HepG2 (cell line): ENCODE data around the gene RASGRP1. TPM values are rescaled to one million over a fixed set of nuclear protein-coding genes. Genes with fewer than 3 reads are reported as not detected.

ENCODE experiments used
- ATAC-seq: fragments of 200-7000 bp; cut with Tn5 transposase; 3 replicates; pipeline ENCODE4 v1.9.1; 2020; ENCODE audit warnings: mild to moderate bottlenecking, moderate library complexity
- BruUV-seq: library from RNA; stranded (reverse); fragments of 400-500 nt; replicated peaks from 2 replicates; lab custom pipeline; 2021; lab: Mats Ljungman, UMichigan
- CTCF ChIA-PET: fragments of 300-600 bp; formaldehyde crosslinking; extraction: SDS; loops from one replicate; lab custom pipeline; 2021; ENCODE audit warnings: low total read pairs, inconsistent platforms, low intra/inter-chr PET ratio; lab: Yijun Ruan, JAX
- POLR2A ChIA-PET: fragments of 350-600 bp; sonication (Branson Sonifier 250); formaldehyde crosslinking; loops from one replicate; lab custom pipeline; 2020; ENCODE audit warnings: antibody characterized with exemption, inconsistent platforms; lab: Yijun Ruan, JAX
- DNase-seq: peaks from one replicate; pipeline ENCODE4 v3.0.0-alpha.2; 2015; ENCODE audit warnings: low spot score
- FAIRE-seq: peaks from 3 replicates; lab custom pipeline; 2011; peaks lifted over from hg19 to GRCh38; lab: Jason Lieb, UNC
- H2AFZ ChIP-seq: one replicate; pipeline ENCODE4 v1.6.1; 2011; ENCODE audit warnings: low read length, inconsistent platforms
- H3K27ac ChIP-seq: fragments of 300-600 bp; 3 replicates; pipeline ENCODE4 v1.8.0; 2011; ENCODE audit warnings: mixed run types, mild to moderate bottlenecking, mixed read lengths, low read length, inconsistent platforms; ENCODE audit not compliant: insufficient read depth; ENCODE audit errors: extremely low read length
- H3K27me3 ChIP-seq, 2 experiments: fragments of 200-600 bp in 1 of 2; 2 replicates in 1 of 2; 3 replicates in 1 of 2; pipeline versions ENCODE4 v1.6.0 to v1.8.0; 2011; ENCODE audit warnings: low read length in 2 of 2, mild to moderate bottlenecking in 2 of 2, moderate library complexity in 2 of 2, inconsistent platforms in 1 of 2; ENCODE audit not compliant: insufficient read depth in 2 of 2, control insufficient read depth in 1 of 2
- H3K36me3 ChIP-seq, 2 experiments: fragments of 200-600 bp in 1 of 2; replicated peaks in 1 of 2; 2 replicates in 1 of 2; 3 replicates in 1 of 2; pipeline versions ENCODE4 v1.5.1 to v1.8.0; 2011; ENCODE audit warnings: low read length in 2 of 2, inconsistent platforms in 1 of 2; ENCODE audit not compliant: insufficient read depth in 2 of 2, control insufficient read depth in 1 of 2
- H3K4me1 ChIP-seq: 2 replicates; pipeline ENCODE4 v1.5.1; 2012; ENCODE audit warnings: low read length, inconsistent platforms; ENCODE audit not compliant: insufficient read depth
- H3K4me2 ChIP-seq: 2 replicates; pipeline ENCODE4 v1.6.0; 2011; ENCODE audit warnings: low read depth, low read length, inconsistent platforms
- H3K4me3 ChIP-seq, 3 experiments: fragments of 200-600 bp in 1 of 3; sonication (generic), shearing (Covaris generic) in 1 of 3; replicated peaks in 1 of 3; 2 replicates each; pipeline ENCODE4 v1.5.1; 2011 to 2016; ENCODE audit warnings: low read length in 3 of 3, inconsistent platforms in 2 of 3, low read depth in 2 of 3, mild to moderate bottlenecking in 2 of 3, control low read depth in 1 of 3, mixed read lengths in 1 of 3; ENCODE audit not compliant: insufficient read depth in 1 of 3
- H3K79me2 ChIP-seq: one replicate; pipeline ENCODE4 v1.6.1; 2011; ENCODE audit warnings: low read length, inconsistent platforms; ENCODE audit not compliant: insufficient read depth
- H3K9ac ChIP-seq: 2 replicates; pipeline ENCODE4 v1.6.0; 2011; ENCODE audit warnings: mild to moderate bottlenecking, low read depth, low read length, inconsistent platforms; ENCODE audit not compliant: insufficient read depth
- H3K9me3 ChIP-seq: 2 replicates; pipeline ENCODE4 v1.5.1; 2012; ENCODE audit warnings: mild to moderate bottlenecking, low read length
- H4K20me1 ChIP-seq: 2 replicates; pipeline ENCODE4 v1.6.0; 2011; ENCODE audit warnings: inconsistent platforms, mild to moderate bottlenecking, low read length, moderate library complexity; ENCODE audit not compliant: insufficient read depth
- DPF2 ChIP-seq: sonication (generic); formaldehyde crosslinking; IDR thresholded peaks from 2 replicates; pipeline ENCODE4 v1.4.0; 2020; ENCODE audit warnings: mild to moderate bottlenecking, low read depth, missing genetic modification reagents, borderline replicate concordance
- EP300 ChIP-seq, 3 experiments: sonication (generic) in 1 of 3; formaldehyde crosslinking in 1 of 3; IDR thresholded peaks; 2 replicates each; pipeline versions ENCODE4 v1.5.1 to v1.6.1; 2011 to 2020; ENCODE audit warnings: low read depth in 2 of 3, low read length in 2 of 3, borderline replicate concordance in 1 of 3, improper control_type of control experiment in 1 of 3, mild to moderate bottlenecking in 1 of 3, missing genetic modification reagents in 1 of 3, moderate library complexity in 1 of 3
- GTF2F1 ChIP-seq: fragments of 150-350 bp; IDR thresholded peaks from 2 replicates; pipeline ENCODE4 v1.6.1; 2014; ENCODE audit warnings: low read length
- JARID2 ChIP-seq: sonication (generic); formaldehyde crosslinking; IDR thresholded peaks from 2 replicates; pipeline ENCODE4 v1.8.1; 2023; ENCODE audit warnings: missing genetic modification reagents, inconsistent platforms; ENCODE audit not compliant: insufficient replicate concordance
- MIER2 ChIP-seq: IDR thresholded peaks from 2 replicates; pipeline ENCODE4 v1.6.1; 2016; ENCODE audit warnings: missing biosample characterization, missing genetic modification reagents
- PAF1 ChIP-seq: IDR thresholded peaks from 2 replicates; pipeline ENCODE4 v1.6.1; 2016; ENCODE audit warnings: missing genetic modification reagents, missing compliant biosample characterization
- PCBP1 ChIP-seq: fragments of 200-400 bp; formaldehyde crosslinking; IDR thresholded peaks from 2 replicates; pipeline ENCODE4 v1.6.1; 2017; ENCODE audit warnings: mild to moderate bottlenecking, low read depth, low read length, borderline replicate concordance
- SETDB1 ChIP-seq: sonication (generic); formaldehyde crosslinking; IDR thresholded peaks from 2 replicates; pipeline ENCODE4 v1.5.1; 2020; ENCODE audit warnings: missing genetic modification reagents, mild to moderate bottlenecking, borderline replicate concordance
- TARDBP ChIP-seq: sonication (generic); formaldehyde crosslinking; IDR thresholded peaks from 2 replicates; pipeline ENCODE4 v1.8.0; 2022; ENCODE audit warnings: mild to moderate bottlenecking, missing genetic modification reagents
- ZMYM4 ChIP-seq: sonication (generic); formaldehyde crosslinking; IDR thresholded peaks from 2 replicates; pipeline ENCODE4 v1.8.1; 2023; ENCODE audit warnings: mild to moderate bottlenecking, missing genetic modification reagents
- ZNF20 ChIP-seq: sonication (generic); formaldehyde crosslinking; IDR thresholded peaks from 2 replicates; pipeline ENCODE4 v1.4.0; 2020; ENCODE audit warnings: mild to moderate bottlenecking, moderate library complexity, missing genetic modification reagents
- ZNF296 ChIP-seq: sonication (generic); formaldehyde crosslinking; conservative IDR thresholded peaks from 2 replicates; pipeline ENCODE4 v1.5.0; 2020; ENCODE audit warnings: mild to moderate bottlenecking, missing genetic modification reagents
- ZNF33A ChIP-seq: sonication (generic); formaldehyde crosslinking; IDR thresholded peaks from 2 replicates; pipeline ENCODE4 v1.5.1; 2020; ENCODE audit warnings: missing genetic modification reagents, mild to moderate bottlenecking, moderate library complexity, borderline replicate concordance
- ZNF574 ChIP-seq: sonication (generic); formaldehyde crosslinking; IDR thresholded peaks from 2 replicates; pipeline ENCODE4 v1.4.0; 2020; ENCODE audit warnings: missing genetic modification reagents
- ZNF639 ChIP-seq: conservative IDR thresholded peaks from 2 replicates; pipeline ENCODE4 v1.6.1; 2018; ENCODE audit warnings: missing genetic modification reagents
- ZNF713 ChIP-seq: sonication (generic); formaldehyde crosslinking; IDR thresholded peaks from 2 replicates; pipeline ENCODE4 v1.4.0; 2020; ENCODE audit warnings: mild to moderate bottlenecking, missing genetic modification reagents
- ZNF777 ChIP-seq: sonication (generic); formaldehyde crosslinking; IDR thresholded peaks from 2 replicates; pipeline ENCODE4 v1.4.0; 2020; ENCODE audit warnings: missing genetic modification reagents
- WGBS: methylation state at CpG from one replicate; pipeline ENCODE4 v1.1.6; 2017; ENCODE audit warnings: low lambda C conversion rate; 5-methylcytosine and 5-hydroxymethylcytosine counted together
- in situ Hi-C: cut with HindIII; loops from 2 replicates; pipeline ENCODE4 v1.10.0; 2017; ENCODE audit warnings: low pct_unique_long_range_greater_than_20kb; ENCODE audit not compliant: extremely low pct_ligation_motif_present
- intact Hi-C: fragments of 100-400 bp; cut with micrococcal nuclease; formaldehyde crosslinking; loops from one replicate; pipeline ENCODE4 v1.10.0; 2022; ENCODE audit not compliant: unreplicated experiment
- polyA plus RNA-seq, 8 experiments: library from polyadenylated mRNA; depleted of rRNA in 3 of 8; stranded (reverse) in 7 of 8; unstranded in 1 of 8; fragments of >200 nt; fragmentation: Illumina TruSeq in 4 of 8; extraction: Trizol in 4 of 8; gene quantifications; 2 replicates each; pipeline versions ENCODE4 v1.2.1 to v1.2.3, GENCODE V29; 2011 to 2016; ENCODE audit warnings: low read depth in 4 of 8, missing spikeins in 1 of 8, mixed read lengths in 1 of 8; ENCODE audit not compliant: insufficient read depth in 1 of 8
- total RNA-seq, 5 experiments: library from RNA; depleted of rRNA; stranded (reverse); fragments of >200 nt; fragmentation: Illumina TruSeq; extraction: Trizol; gene quantifications; 2 replicates each; pipeline ENCODE4 v1.2.3, GENCODE V29; 2016; ENCODE audit warnings: low read depth in 1 of 5

Gene RASGRP1
- total and polyA plus RNA-seq, 2 of the 13 experiments (the other 11 are each of a cell fraction or from before 2014, with no cell fraction given) = 0.07 TPM; not detected in 1

- Histone ChIP-seq H3K27ac (no peak overlapping the region), H3K27me3 (peaks cover 2 to 7% of the 10 kb centered on the region in 2 experiments; a peak in 2 of 5 replicates), H3K79me2 (no peaks in the 10 kb centered on the region), H3K9me3 (no peaks in the 10 kb centered on the region), H2AFZ (no peak overlapping the region), H3K4me1 (no peaks in the 10 kb centered on the region), H3K4me3 (no peak overlapping the region), H3K4me2 (no peak overlapping the region), H4K20me1 (no peaks in the 10 kb centered on the region), H3K9ac (no peak overlapping the region), H3K36me3 (no peaks in the 10 kb centered on the region)
- BruUV-seq = no TSS peak
- DNase-seq (no peak), ATAC-seq (no peak), FAIRE-seq (no peak)
- in situ Hi-C loops (no loop called here), intact Hi-C loops (no loop called here)
- ChIA-PET POLR2A (no interaction called here), CTCF (no interaction called here)
- TF ChIP-seq ZNF777 (CRISPR knock-in tag) (no peak), ZNF33A (no peak), TARDBP (CRISPR knock-in tag) (no peak), PAF1 (CRISPR knock-in tag) (no peak), ZNF20 (no peak), PCBP1 (no peak), GTF2F1 (no peak), MIER2 (no peak), ZNF639 (CRISPR knock-in tag) (no peak)
- 29% methylated on average over 4 of the region's 4 CpGs for WGBS
Observed at GRCh38 chr15:38522922-38523321, 41.7 kb downstream of the RASGRP1 start.

DNA sequence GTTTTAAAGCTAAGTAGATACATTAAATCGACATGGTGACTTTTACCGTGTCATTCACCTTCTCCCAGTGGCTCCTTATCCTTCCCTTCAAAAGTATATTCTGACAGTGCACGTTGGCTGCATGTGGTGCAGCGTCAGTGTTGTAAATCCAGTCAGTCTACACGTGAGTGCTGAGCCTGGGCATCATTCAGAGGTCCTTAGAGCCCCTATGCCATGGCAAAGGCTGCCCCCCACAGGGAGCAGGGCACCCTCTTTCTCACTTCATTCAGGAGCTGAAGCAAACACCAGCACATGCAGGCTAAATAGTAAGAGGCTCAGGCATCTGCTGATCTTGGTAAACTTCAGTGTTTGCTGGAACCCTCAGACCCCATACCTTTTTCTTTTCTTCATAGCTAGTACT, 43.3 kb downstream of the RASGRP1 start:
- ChIA-PET POLR2A (interaction anchor here (1.0 kb wide), 1 partner anchor 9 kb away, joined by 3 read pairs; no protein-coding TSS in a partner anchor), CTCF (no interaction called here)
- no peak overlapping the region for H3K4me3 ChIP-seq
- H3K9me3 ChIP-seq = no peaks in the 10 kb centered on the region
- no peak overlapping the region for H3K9ac ChIP-seq
- ATAC-seq (no peak), DNase-seq (no peak), FAIRE-seq (no peak)
- H3K79me2 ChIP-seq = no peaks in the 10 kb centered on the region
- no peaks in the 10 kb centered on the region for H3K4me1 ChIP-seq
- WGBS = 12% methylated on average over 5 of the region's 5 CpGs
- no peak overlapping the region for H3K27ac ChIP-seq
- in situ Hi-C loops = no loop called here
- H3K4me2 ChIP-seq = no peak overlapping the region
- H3K36me3 ChIP-seq = no peaks in the 10 kb centered on the region
- no peaks in the 10 kb centered on the region for H4K20me1 ChIP-seq
- intact Hi-C loops = no loop called here
- BruUV-seq = no TSS peak
- no peak overlapping the region for H2AFZ ChIP-seq
- H3K27me3 ChIP-seq = peaks cover 2 to 7% of the 10 kb centered on the region in 2 experiments; a peak in 2 of 5 replicates
- TF ChIP-seq ZNF713 (CRISPR knock-in tag) (no peak), DPF2 (CRISPR knock-in tag) (no peak), EP300 (IDR thresholded peaks at IDR 0.05; ENCODE audit: low read depth in 2 of 2, low read length in 2 of 2) (no peak), EP300 (CRISPR knock-in tag; IDR thresholded peaks at IDR 0.05; ENCODE audit: borderline replicate concordance) (no peak), SETDB1 (CRISPR knock-in tag) (no peak), ZMYM4 (no peak), JARID2 (CRISPR knock-in tag) (no peak), ZNF574 (CRISPR knock-in tag) (no peak), ZNF296 (CRISPR knock-in tag) (no peak)
